Thyroid gland (tissue), 4 donors: ENCODE data around the gene ALCAM. TPM values are rescaled to one million over a fixed set of nuclear protein-coding genes. Genes with fewer than 3 reads are reported as not detected.
A peak's percentile ranks its signal among the peaks of the same experiment; 100 is the strongest.

ENCODE experiments used
- DNase-seq, 2 donors: peaks; one replicate each; pipeline ENCODE4 v3.0.0-alpha.2; 2019
- H3K27ac ChIP-seq, 3 donors: fragments of 200-600 bp; sonication (generic); 1 replicate in 2 of 3; 2 replicates in 1 of 3; pipeline ENCODE4 v1.5.1; 2016 to 2019; ENCODE audit warnings: mild to moderate bottlenecking in 1 of 3, moderate library complexity in 1 of 3
- H3K27me3 ChIP-seq: fragments of 200-600 bp; sonication (generic); one replicate; pipeline ENCODE4 v1.5.1; 2019
- H3K36me3 ChIP-seq, 2 donors: fragments of 200-600 bp; sonication (generic); one replicate each; pipeline ENCODE4 v1.5.1; 2016 to 2019
- H3K4me1 ChIP-seq, 2 donors: fragments of 200-600 bp; sonication (generic); one replicate each; pipeline ENCODE4 v1.5.1; 2017 to 2019
- H3K4me3 ChIP-seq, 3 donors: fragments of 200-600 bp; sonication (generic); replicated peaks in 1 of 3; 1 replicate in 2 of 3; 2 replicates in 1 of 3; pipeline ENCODE4 v1.5.1; 2016; ENCODE audit warnings: mild to moderate bottlenecking in 1 of 3
- H3K9me3 ChIP-seq: fragments of 200-600 bp; sonication (generic); one replicate; pipeline ENCODE4 v1.5.1; 2017
- POLR2A ChIP-seq, 2 donors: fragments of 450-650 bp; IDR thresholded peaks; one replicate each; pipeline ENCODE4 v1.6.1; 2017; ENCODE audit warnings: antibody characterized with exemption in 2 of 2, mild to moderate bottlenecking in 2 of 2, moderate library complexity in 1 of 2
- WGBS, 2 donors: methylation state at CpG; one replicate each; pipeline ENCODE4 v1.1.5; 2017; 5-methylcytosine and 5-hydroxymethylcytosine counted together
- intact Hi-C: fragments of 100-400 bp; cut with DNase I; formaldehyde crosslinking; loops from one replicate; pipeline ENCODE4 v1.15.1; 2023
- total RNA-seq, 4 donors: library from RNA; depleted of rRNA; stranded (reverse); fragments of >200 nt; gene quantifications; one replicate each; pipeline ENCODE4 v1.2.3, GENCODE V29; 2016
- TF ChIP-seq, protein P1 (sequence below), 6 experiments: fragments of 200-600 bp in 3 of 6; fragments of 450-650 bp in 3 of 6; sonication (generic) in 3 of 6; IDR thresholded peaks; one replicate each; pipeline ENCODE4 v1.5.1; 2016 to 2019; ENCODE audit warnings: antibody characterized with exemption in 6 of 6, mild to moderate bottlenecking in 2 of 6, inconsistent platforms in 1 of 6, moderate library complexity in 1 of 6

The ALCAM gene
- total RNA-seq, 4 donors from 2014 or later = 86.5 to 129 (median 108) TPM

GRCh38 chr3:105490045-105490444, 123.3 kb downstream of the ALCAM start:
- intact Hi-C loops = no loop called here
- TF ChIP-seq, protein P1, sequence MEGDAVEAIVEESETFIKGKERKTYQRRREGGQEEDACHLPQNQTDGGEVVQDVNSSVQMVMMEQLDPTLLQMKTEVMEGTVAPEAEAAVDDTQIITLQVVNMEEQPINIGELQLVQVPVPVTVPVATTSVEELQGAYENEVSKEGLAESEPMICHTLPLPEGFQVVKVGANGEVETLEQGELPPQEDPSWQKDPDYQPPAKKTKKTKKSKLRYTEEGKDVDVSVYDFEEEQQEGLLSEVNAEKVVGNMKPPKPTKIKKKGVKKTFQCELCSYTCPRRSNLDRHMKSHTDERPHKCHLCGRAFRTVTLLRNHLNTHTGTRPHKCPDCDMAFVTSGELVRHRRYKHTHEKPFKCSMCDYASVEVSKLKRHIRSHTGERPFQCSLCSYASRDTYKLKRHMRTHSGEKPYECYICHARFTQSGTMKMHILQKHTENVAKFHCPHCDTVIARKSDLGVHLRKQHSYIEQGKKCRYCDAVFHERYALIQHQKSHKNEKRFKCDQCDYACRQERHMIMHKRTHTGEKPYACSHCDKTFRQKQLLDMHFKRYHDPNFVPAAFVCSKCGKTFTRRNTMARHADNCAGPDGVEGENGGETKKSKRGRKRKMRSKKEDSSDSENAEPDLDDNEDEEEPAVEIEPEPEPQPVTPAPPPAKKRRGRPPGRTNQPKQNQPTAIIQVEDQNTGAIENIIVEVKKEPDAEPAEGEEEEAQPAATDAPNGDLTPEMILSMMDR (IDR thresholded peaks at IDR 0.05) = no peak
- TF ChIP-seq POLR2A (IDR thresholded peaks at IDR 0.05) = peak in 1 of 2 donors; percentile 13
- no peaks in the 10 kb centered on the region for H3K27me3 ChIP-seq
- no peaks in the 10 kb centered on the region for H3K36me3 ChIP-seq
- no peak for DNase-seq
- H3K9me3 ChIP-seq = no peaks in the 10 kb centered on the region
- H3K27ac ChIP-seq = peak overlapping the region; percentile 82 to 93 (median 91)
- 40 to 45% methylated on average over 4 of the region's 4 CpGs for WGBS, 2 donors
- H3K4me1 ChIP-seq = peaks cover 22 to 35% of the 10 kb centered on the region in 2 donors
- no peak overlapping the region for H3K4me3 ChIP-seq

- intact Hi-C loops = no loop called here
- no peak for TF ChIP-seq POLR2A (IDR thresholded peaks at IDR 0.05)
- TF ChIP-seq, protein P1 (IDR thresholded peaks at IDR 0.05) = no peak
- H3K4me1 ChIP-seq = peaks cover 24 to 31% of the 10 kb centered on the region in 2 donors
- WGBS, 2 donors = 89 to 97% methylated on average over 3 of the region's 3 CpGs
- no peak overlapping the region for H3K27ac ChIP-seq
- H3K36me3 ChIP-seq = no peaks in the 10 kb centered on the region
- no peaks in the 10 kb centered on the region for H3K27me3 ChIP-seq
- no peak overlapping the region for H3K4me3 ChIP-seq
- no peak for DNase-seq
- H3K9me3 ChIP-seq = no peaks in the 10 kb centered on the region
These were observed 126.7 kb downstream of the ALCAM start for GRCh38 chr3:105493305-105493892.

DNA sequence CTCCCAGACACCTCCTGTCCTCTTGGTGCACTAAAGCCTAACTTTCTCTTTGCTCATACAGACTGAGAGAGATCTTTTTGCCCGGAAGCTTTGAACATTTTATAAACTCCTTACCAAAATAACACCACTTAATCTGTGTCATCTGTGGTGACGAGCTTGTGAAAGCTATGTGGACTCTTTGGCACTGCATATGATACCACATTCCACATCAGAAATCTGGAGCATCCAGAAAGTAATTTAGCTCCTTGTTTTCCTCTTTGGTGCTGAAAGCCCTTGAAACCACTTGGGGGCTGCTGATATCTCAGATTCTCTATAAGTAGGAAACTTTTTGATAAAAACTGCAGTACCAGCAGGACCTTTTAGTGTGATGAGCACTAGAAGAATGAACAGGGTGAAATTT, 128.3 kb downstream of the ALCAM start:
- intact Hi-C loops = no loop called here
- no peak for DNase-seq
- no peaks in the 10 kb centered on the region for H3K9me3 ChIP-seq
- no peaks in the 10 kb centered on the region for H3K27me3 ChIP-seq
- H3K36me3 ChIP-seq = no peaks in the 10 kb centered on the region
- no peak overlapping the region for H3K4me3 ChIP-seq
- 36 to 37% methylated on average over 2 of the region's 2 CpGs for WGBS, 2 donors
- peak overlapping the region in 1 of 3 donors; percentile 45 for H3K27ac ChIP-seq
- TF ChIP-seq, protein P1 (IDR thresholded peaks at IDR 0.05) = no peak
- TF ChIP-seq POLR2A (IDR thresholded peaks at IDR 0.05) = no peak
- H3K4me1 ChIP-seq = peaks cover 25 to 29% of the 10 kb centered on the region in 2 donors

- intact Hi-C loops = no loop called here
- no peaks in the 10 kb centered on the region for H3K36me3 ChIP-seq
- no peaks in the 10 kb centered on the region for H3K9me3 ChIP-seq
- TF ChIP-seq, protein P1 (IDR thresholded peaks at IDR 0.05) = no peak
- TF ChIP-seq POLR2A (IDR thresholded peaks at IDR 0.05) = no peak
- no peak overlapping the region for H3K4me3 ChIP-seq
- 75 to 86% methylated on average over 3 of the region's 3 CpGs for WGBS, 2 donors
- no peak overlapping the region for H3K27ac ChIP-seq
- H3K27me3 ChIP-seq = no peaks in the 10 kb centered on the region
- H3K4me1 ChIP-seq = peaks cover 16 to 21% of the 10 kb centered on the region in 2 donors
- no peak for DNase-seq
These were observed 129.6 kb downstream of the ALCAM start for GRCh38 chr3:105496343-105496742.

- Histone ChIP-seq H3K4me1 (peaks cover 17 to 21% of the 10 kb centered on the region in 2 donors), H3K4me3 (no peak overlapping the region), H3K9me3 (no peaks in the 10 kb centered on the region), H3K36me3 (no peaks in the 10 kb centered on the region), H3K27ac (no peak overlapping the region), H3K27me3 (no peaks in the 10 kb centered on the region)
- DNase-seq = no peak
- 71 to 72% methylated on average over 4 of the region's 4 CpGs for WGBS, 2 donors
- intact Hi-C loops = no loop called here
- TF ChIP-seq POLR2A (IDR thresholded peaks at IDR 0.05) = no peak
- TF ChIP-seq, protein P1 (IDR thresholded peaks at IDR 0.05) = no peak
These were observed 130.7 kb downstream of the ALCAM start for GRCh38 chr3:105497386-105497785.
